Panc1 (cell line): ENCODE results near the gene UBTD1. TPM values are rescaled to one million over a fixed set of nuclear protein-coding genes. Genes with fewer than 3 reads are reported as not detected.

ENCODE experiments used
- ATAC-seq: fragments of 200-7000 bp; cut with Tn5 transposase; 2 replicates; pipeline ENCODE4 v1.9.1; 2020; ENCODE audit warnings: mild to moderate bottlenecking, moderate library complexity
- BruUV-seq: library from RNA; stranded (reverse); fragments of 400-500 nt; replicated peaks from 2 replicates; lab custom pipeline; 2021; lab: Mats Ljungman, UMichigan
- CTCF ChIA-PET: fragments of 300-600 bp; sonication (Branson Sonifier 250); formaldehyde crosslinking; loops from one replicate; lab custom pipeline; 2022; ENCODE audit warnings: antibody characterized with exemption; lab: Charles Lee
- POLR2A ChIA-PET: fragments of 300-600 bp; sonication (Branson Sonifier 250); formaldehyde crosslinking; loops from one replicate; lab custom pipeline; 2022; ENCODE audit warnings: antibody characterized with exemption; lab: Charles Lee
- DNase-seq: peaks from one replicate; pipeline ENCODE4 v3.0.0-alpha.2; 2010; ENCODE audit warnings: low read depth, low spot score
- H3K27ac ChIP-seq: 2 replicates; pipeline ENCODE4 v1.5.1; 2011; ENCODE audit warnings: mild to moderate bottlenecking, low read length, inconsistent platforms
- H3K27me3 ChIP-seq: fragments of 200-500 bp; sonication (Bioruptor generic); 2 replicates; pipeline ENCODE4 v1.6.0; 2014; ENCODE audit warnings: low read length, inconsistent platforms; ENCODE audit not compliant: control insufficient read depth, insufficient read depth
- H3K36me3 ChIP-seq: fragments of 200-500 bp; sonication (Bioruptor generic); 2 replicates; pipeline ENCODE4 v1.5.1; 2014; ENCODE audit warnings: inconsistent platforms, mild to moderate bottlenecking, low read length, moderate library complexity; ENCODE audit not compliant: control insufficient read depth, insufficient read depth
- H3K4me1 ChIP-seq: 2 replicates; pipeline ENCODE4 v1.5.1; 2011; ENCODE audit warnings: inconsistent platforms, mild to moderate bottlenecking, low read length, moderate library complexity; ENCODE audit not compliant: control insufficient read depth, insufficient read depth
- H3K4me3 ChIP-seq, 2 experiments: 2 replicates each; pipeline ENCODE4 v1.5.1; 2011 to 2012; ENCODE audit warnings: low read depth in 2 of 2, low read length in 2 of 2, mild to moderate bottlenecking in 2 of 2, inconsistent platforms in 1 of 2, moderate library complexity in 1 of 2
- H3K9me3 ChIP-seq: fragments of 200-500 bp; sonication (Bioruptor generic); 2 replicates; pipeline ENCODE4 v1.5.1; 2014; ENCODE audit warnings: low read depth, mild to moderate bottlenecking, inconsistent platforms, low read length, moderate library complexity; ENCODE audit not compliant: control insufficient read depth, insufficient read depth
- CTCF ChIP-seq: fragments of 450-650 bp; IDR thresholded peaks from 2 replicates; pipeline ENCODE4 v1.5.1; 2017; ENCODE audit warnings: mild to moderate bottlenecking
- POLR2AphosphoS5 ChIP-seq: IDR thresholded peaks from 2 replicates; pipeline ENCODE4 v1.6.1; 2012; ENCODE audit warnings: mild to moderate bottlenecking, low read depth, low read length, moderate library complexity
- REST ChIP-seq, 2 experiments: IDR thresholded peaks; 2 replicates each; pipeline ENCODE4 v1.6.1; 2011 to 2012; ENCODE audit warnings: low read depth in 2 of 2, control low read depth in 1 of 2, low read length in 1 of 2, mild to moderate bottlenecking in 1 of 2, moderate library complexity in 1 of 2; ENCODE audit not compliant: insufficient read depth in 1 of 2
- SIN3A ChIP-seq: IDR thresholded peaks from 2 replicates; pipeline ENCODE4 v1.6.1; 2012; ENCODE audit warnings: low read depth, mild to moderate bottlenecking, low read length, moderate library complexity, borderline replicate concordance; ENCODE audit not compliant: insufficient read depth
- TCF7L2 ChIP-seq: IDR thresholded peaks from 2 replicates; pipeline ENCODE4 v1.6.1; 2011; ENCODE audit warnings: mild to moderate bottlenecking, low read depth, low read length, inconsistent platforms
- in situ Hi-C: cut with HindIII; loops from 2 replicates; pipeline ENCODE4 v1.10.0; 2016; ENCODE audit warnings: low sequenced_read_pairs, low pct_unique_long_range_greater_than_20kb
- intact Hi-C: fragments of 100-400 bp; cut with micrococcal nuclease; formaldehyde crosslinking; loops from one replicate; pipeline ENCODE4 v1.10.0; 2022; ENCODE audit not compliant: unreplicated experiment
- total RNA-seq: library from RNA; stranded (reverse); gene quantifications from one replicate; pipeline ENCODE4 v1.2.1, GENCODE V29; 2021; ENCODE audit not compliant: unreplicated experiment

Gene UBTD1
- total RNA-seq, 1 experiment from 2014 or later: 55.6 TPM

- Histone ChIP-seq H3K9me3 (no peaks in the 10 kb centered on the region), H3K4me1 (peaks cover 13% of the 10 kb centered on the region), H3K36me3 (no peaks in the 10 kb centered on the region), H3K27me3 (no peaks in the 10 kb centered on the region), H3K4me3 (no peak overlapping the region), H3K27ac (no peak overlapping the region)
- no peak for TF ChIP-seq SIN3A
- TF ChIP-seq POLR2AphosphoS5: no peak
- TF ChIP-seq CTCF: no peak
- no peak for TF ChIP-seq TCF7L2
- no peak for TF ChIP-seq REST (IDR thresholded peaks at IDR 0.05; ENCODE audit: insufficient read depth in 1 of 2, low read depth in 2 of 2, low read length in 1 of 2)
- ATAC-seq (no peak), DNase-seq (no peak)
- ChIA-PET POLR2A (interaction anchor here (0.6 kb wide), 1 partner anchor 8 kb away, joined by 7 read pairs; no protein-coding TSS in a partner anchor), CTCF (interaction anchor here (0.5 to 1.6 kb wide), 2 partner anchors 12 to 49 kb away, joined by 3 to 7 read pairs; partner anchors contain the start of gene ANKRD2)
- in situ Hi-C loops (no loop called here), intact Hi-C loops (no loop called here)
- BruUV-seq: no TSS peak
Observed at GRCh38 chr10:97583476-97583875, 84.8 kb downstream of the UBTD1 start.

GRCh38 chr10:97584060-97584797 lies 85.5 kb downstream of the UBTD1 start, which contains the start of gene HOGA1:
Gene HOGA1, plus strand, starts transcription at chr10:97584389. Its CDS starts 315 bp downstream, at chr10:97584704.
- no peaks in the 10 kb centered on the region for H3K27me3 ChIP-seq
- TF ChIP-seq REST (IDR thresholded peaks at IDR 0.05; ENCODE audit: insufficient read depth in 1 of 2, low read depth in 2 of 2, low read length in 1 of 2): no peak
- TF ChIP-seq POLR2AphosphoS5: no peak
- TF ChIP-seq CTCF: no peak
- no peak for TF ChIP-seq SIN3A
- TF ChIP-seq TCF7L2: no peak
- POLR2A ChIA-PET: interaction anchor here (0.6 kb wide), 1 partner anchor 7 kb away, joined by 7 read pairs; no protein-coding TSS in a partner anchor
- DNase-seq (no peak), ATAC-seq (peak; percentile 75)
- peak within 1 kb of the TSS; percentile 25; the same call in 1 of the 2 replicates for H3K27ac ChIP-seq
- no peaks in the 10 kb centered on the region for H3K36me3 ChIP-seq
- no peaks in the 10 kb centered on the region for H3K9me3 ChIP-seq
- CTCF ChIA-PET: interaction anchor here (0.5 to 1.6 kb wide), 2 partner anchors 12 to 14 kb away, joined by 4 to 7 read pairs; partner anchors contain the start of gene ANKRD2
- in situ Hi-C loops (no loop called here), intact Hi-C loops (no loop called here)
- H3K4me1 ChIP-seq: peaks cover 13% of the 10 kb centered on the region
- no peak within 1 kb of the TSS for H3K4me3 ChIP-seq
- no TSS peak for BruUV-seq
